Esophagus squamous epithelium (tissue), 5 donors: ENCODE data around the gene PDK4. TPM values are rescaled to one million over a fixed set of nuclear protein-coding genes. Genes with fewer than 3 reads are reported as not detected.

ENCODE experiments used
- DNase-seq: peaks from one replicate; lab custom pipeline; 2025; lab: John Stamatoyannopoulos, UW
- H3K27ac ChIP-seq, 4 donors: fragments of 200-600 bp; sonication (generic); one replicate each; pipeline ENCODE4 v1.5.1; 2016 to 2019; ENCODE audit warnings: mild to moderate bottlenecking in 1 of 4
- H3K27me3 ChIP-seq, 4 donors: fragments of 200-600 bp; sonication (generic); 1 replicate in 3 of 4; 2 replicates in 1 of 4; pipeline versions ENCODE4 v1.5.1 to v1.6.0; 2017 to 2021; ENCODE audit warnings: antibody characterized with exemption in 1 of 4
- H3K36me3 ChIP-seq, 3 donors: fragments of 200-600 bp; sonication (generic); one replicate each; pipeline ENCODE4 v1.5.1; 2016 to 2019
- H3K4me1 ChIP-seq, 3 donors: fragments of 200-600 bp; sonication (generic); one replicate each; pipeline ENCODE4 v1.5.1; 2017 to 2019
- H3K4me3 ChIP-seq, 4 donors: fragments of 200-600 bp; sonication (generic); 1 replicate in 3 of 4; 2 replicates in 1 of 4; pipeline ENCODE4 v1.5.1; 2016 to 2019; ENCODE audit warnings: mild to moderate bottlenecking in 2 of 4, moderate library complexity in 1 of 4
- H3K9me3 ChIP-seq, 3 donors: fragments of 200-600 bp; sonication (generic); one replicate each; pipeline ENCODE4 v1.5.1; 2016 to 2019
- POLR2A ChIP-seq, 4 donors: fragments of 450-650 bp; IDR thresholded peaks; one replicate each; pipeline ENCODE4 v1.6.1; 2017; ENCODE audit warnings: antibody characterized with exemption in 4 of 4, mild to moderate bottlenecking in 4 of 4, moderate library complexity in 3 of 4
- WGBS, 2 donors: methylation state at CpG; one replicate each; pipeline ENCODE4 v1.1.5; 2018; 5-methylcytosine and 5-hydroxymethylcytosine counted together
- intact Hi-C: fragments of 100-400 bp; cut with DNase I; formaldehyde crosslinking; loops from one replicate; pipeline ENCODE4 v1.15.0; 2022
- total RNA-seq, 4 donors: library from RNA; depleted of rRNA; stranded (reverse); fragments of >200 nt; gene quantifications; one replicate each; pipeline ENCODE4 v1.1.0, GENCODE V29; 2016
- TF ChIP-seq, protein P1 (sequence below), 6 experiments: fragments of 450-650 bp in 4 of 6; fragments of 200-600 bp in 2 of 6; sonication (generic) in 2 of 6; IDR thresholded peaks; one replicate each; pipeline ENCODE4 v1.5.1; 2016 to 2019; ENCODE audit warnings: antibody characterized with exemption in 6 of 6, mild to moderate bottlenecking in 4 of 6, moderate library complexity in 4 of 6
- donor health status: DM: yes; HTN: yes; CAD: no.

PDK4 gene
- total RNA-seq, 4 donors from 2014 or later: 4.1 to 129 (median 64.6) TPM

DNA sequence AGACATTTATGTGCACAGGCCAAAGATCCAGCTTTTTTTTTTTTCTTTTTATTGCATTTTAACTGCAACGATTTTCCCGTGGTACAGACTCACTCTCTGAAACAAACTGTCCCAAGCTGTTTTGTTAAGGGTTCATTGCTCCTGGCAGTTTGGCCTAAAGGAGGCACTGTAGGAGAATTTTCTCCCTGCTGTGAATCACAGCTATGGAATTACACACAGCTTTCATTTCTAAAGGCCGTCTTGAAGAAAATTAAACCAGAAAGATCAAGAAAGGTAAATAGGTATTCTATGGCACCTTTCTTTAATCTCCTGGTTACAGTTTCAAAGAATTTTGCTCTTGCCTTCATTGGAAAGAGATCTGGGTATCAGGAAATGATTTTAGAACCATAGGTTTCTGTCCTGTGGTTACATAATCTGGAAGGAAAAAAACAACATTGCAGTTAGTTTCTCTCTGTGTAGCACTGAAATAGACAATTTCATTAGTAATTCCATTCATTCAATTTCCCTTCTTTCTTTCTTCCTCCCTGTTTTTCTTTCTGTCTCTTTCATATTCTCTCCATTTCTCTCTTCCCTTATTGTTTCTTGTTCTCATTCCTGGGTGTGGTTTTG lies 51.2 kb downstream of the PDK4 start:
- H3K27me3 ChIP-seq: no peaks in the 10 kb centered on the region
- H3K4me1 ChIP-seq: peaks cover 7 to 54% (median 45%) of the 10 kb centered on the region in 3 donors
- DNase-seq: no peak
- intact Hi-C loops: no loop called here
- H3K4me3 ChIP-seq: peak overlapping the region in 3 of 4 donors; percentile 25 to 59 (median 32)
- H3K27ac ChIP-seq: peak overlapping the region; percentile 65 to 95 (median 83)
- no peaks in the 10 kb centered on the region for H3K36me3 ChIP-seq
- TF ChIP-seq, protein P1, sequence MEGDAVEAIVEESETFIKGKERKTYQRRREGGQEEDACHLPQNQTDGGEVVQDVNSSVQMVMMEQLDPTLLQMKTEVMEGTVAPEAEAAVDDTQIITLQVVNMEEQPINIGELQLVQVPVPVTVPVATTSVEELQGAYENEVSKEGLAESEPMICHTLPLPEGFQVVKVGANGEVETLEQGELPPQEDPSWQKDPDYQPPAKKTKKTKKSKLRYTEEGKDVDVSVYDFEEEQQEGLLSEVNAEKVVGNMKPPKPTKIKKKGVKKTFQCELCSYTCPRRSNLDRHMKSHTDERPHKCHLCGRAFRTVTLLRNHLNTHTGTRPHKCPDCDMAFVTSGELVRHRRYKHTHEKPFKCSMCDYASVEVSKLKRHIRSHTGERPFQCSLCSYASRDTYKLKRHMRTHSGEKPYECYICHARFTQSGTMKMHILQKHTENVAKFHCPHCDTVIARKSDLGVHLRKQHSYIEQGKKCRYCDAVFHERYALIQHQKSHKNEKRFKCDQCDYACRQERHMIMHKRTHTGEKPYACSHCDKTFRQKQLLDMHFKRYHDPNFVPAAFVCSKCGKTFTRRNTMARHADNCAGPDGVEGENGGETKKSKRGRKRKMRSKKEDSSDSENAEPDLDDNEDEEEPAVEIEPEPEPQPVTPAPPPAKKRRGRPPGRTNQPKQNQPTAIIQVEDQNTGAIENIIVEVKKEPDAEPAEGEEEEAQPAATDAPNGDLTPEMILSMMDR (IDR thresholded peaks at IDR 0.05): peak; percentile 22 to 75 (median 70)
- TF ChIP-seq POLR2A (IDR thresholded peaks at IDR 0.05): no peak
- 5 to 6% methylated on average over 3 of the region's 3 CpGs for WGBS, 2 donors
- H3K9me3 ChIP-seq: no peaks in the 10 kb centered on the region

DNA sequence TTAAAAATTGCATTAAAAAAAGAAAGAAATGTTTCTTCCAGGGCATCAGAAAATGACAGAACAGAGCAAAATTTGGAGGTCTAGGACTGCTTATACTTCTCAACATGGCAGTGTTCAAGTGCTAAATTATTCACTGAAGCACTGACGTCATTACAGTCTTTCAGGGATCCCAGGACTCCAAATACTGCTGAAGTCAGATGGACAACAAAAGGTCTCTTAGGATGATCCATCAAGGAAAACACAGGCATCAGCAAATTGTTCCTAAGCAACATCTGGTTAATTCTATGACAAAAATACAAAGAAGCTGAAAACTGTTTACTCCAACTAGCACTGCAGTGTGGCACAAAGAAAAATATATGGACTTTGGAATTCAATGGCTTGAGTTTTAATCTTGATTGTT lies 52.1 kb downstream of the PDK4 start:
- no peak for DNase-seq
- Histone ChIP-seq H3K4me3 (no peak overlapping the region), H3K27me3 (no peaks in the 10 kb centered on the region), H3K4me1 (peaks cover 0 to 45% (median 37%) of the 10 kb centered on the region in 3 donors), H3K36me3 (no peaks in the 10 kb centered on the region), H3K27ac (peak overlapping the region in 2 of 4 donors; percentile 88 to 95), H3K9me3 (no peaks in the 10 kb centered on the region)
- intact Hi-C loops: no loop called here
- 68 to 70% methylated on average over 1 of the region's 1 CpG for WGBS, 2 donors
- TF ChIP-seq, protein P1 (IDR thresholded peaks at IDR 0.05): no peak
- no peak for TF ChIP-seq POLR2A (IDR thresholded peaks at IDR 0.05)

DNA sequence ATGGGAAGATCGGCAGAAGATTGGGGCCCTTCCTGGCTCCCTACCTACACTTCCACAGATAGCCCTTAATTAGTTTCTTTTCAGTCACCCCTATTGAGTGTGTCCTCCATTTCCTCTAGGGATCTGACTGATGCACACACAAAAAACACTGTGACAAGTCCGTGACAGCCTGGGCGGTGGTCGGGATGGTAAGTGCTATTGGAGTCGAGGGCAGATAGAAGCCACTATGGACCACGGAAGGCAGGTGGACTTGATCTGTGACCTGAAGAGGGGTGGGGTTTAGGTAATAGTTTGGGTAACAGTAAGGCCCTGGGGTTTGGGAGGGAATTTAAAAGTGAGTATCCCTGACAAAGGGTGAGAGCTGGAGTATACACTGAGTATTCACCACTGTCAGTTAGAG lies 53.0 kb downstream of the PDK4 start:
- no peak overlapping the region for H3K27ac ChIP-seq
- no peak overlapping the region for H3K4me3 ChIP-seq
- H3K4me1 ChIP-seq: peaks cover 0 to 36% (median 29%) of the 10 kb centered on the region in 3 donors
- TF ChIP-seq, protein P1 (IDR thresholded peaks at IDR 0.05): no peak
- TF ChIP-seq POLR2A (IDR thresholded peaks at IDR 0.05): no peak
- no peak for DNase-seq
- no peaks in the 10 kb centered on the region for H3K36me3 ChIP-seq
- H3K27me3 ChIP-seq: no peaks in the 10 kb centered on the region
- intact Hi-C loops: no loop called here
- 92 to 95% methylated on average over 3 to 6 of the region's 6 CpGs for WGBS, 2 donors
- H3K9me3 ChIP-seq: no peaks in the 10 kb centered on the region

DNA sequence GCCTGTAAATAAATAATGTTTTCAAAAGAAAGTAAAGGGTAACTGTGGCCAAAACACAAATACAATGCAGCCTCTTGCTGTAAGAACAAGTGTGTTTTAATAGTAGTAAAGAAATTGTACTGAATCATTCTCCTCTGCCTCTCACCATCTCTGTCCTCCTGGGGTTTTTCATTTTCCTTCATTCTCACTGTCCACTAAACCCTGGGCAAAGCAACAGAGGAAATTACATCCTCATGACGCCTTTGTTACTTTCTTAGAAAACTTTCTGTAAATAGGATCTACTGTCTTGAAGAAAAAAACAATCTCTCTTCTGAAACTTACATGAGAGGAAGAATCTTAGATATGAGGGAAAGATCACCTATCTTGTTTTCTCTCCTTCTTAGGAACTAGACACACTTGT lies 56.0 kb downstream of the PDK4 start:
- Histone ChIP-seq H3K9me3 (no peaks in the 10 kb centered on the region), H3K27me3 (no peaks in the 10 kb centered on the region), H3K4me3 (no peak overlapping the region), H3K27ac (no peak overlapping the region), H3K4me1 (peaks cover 0 to 8% (median 3%) of the 10 kb centered on the region in 3 donors), H3K36me3 (no peaks in the 10 kb centered on the region)
- TF ChIP-seq POLR2A (IDR thresholded peaks at IDR 0.05): no peak
- TF ChIP-seq, protein P1 (IDR thresholded peaks at IDR 0.05): no peak
- intact Hi-C loops: no loop called here
- WGBS, 2 donors: 64 to 91% methylated on average over 1 of the region's 1 CpG
- no peak for DNase-seq

DNA sequence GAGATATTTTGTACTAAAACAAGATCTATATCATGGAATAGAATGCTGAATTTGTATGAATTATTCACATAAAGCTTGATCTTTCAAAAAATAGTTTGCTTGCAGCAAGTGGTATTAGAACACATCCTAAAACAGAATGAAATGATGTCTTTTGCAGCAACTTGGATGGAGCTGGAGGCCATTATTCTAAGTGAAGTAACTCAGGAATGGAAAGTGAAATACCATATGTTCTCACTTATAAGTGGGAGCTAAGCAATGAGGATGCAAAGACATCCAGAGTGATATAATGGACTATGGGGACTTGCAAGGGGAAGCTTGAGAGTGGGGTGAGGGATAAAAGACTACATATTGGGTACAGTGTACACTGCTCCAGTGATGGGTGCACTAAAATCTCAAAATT lies 56.9 kb downstream of the PDK4 start:
- peaks cover 0 to under 1% (median 0%) of the 10 kb centered on the region in 3 donors for H3K4me1 ChIP-seq
- H3K4me3 ChIP-seq: no peak overlapping the region
- no peak for DNase-seq
- no peaks in the 10 kb centered on the region for H3K27me3 ChIP-seq
- no peaks in the 10 kb centered on the region for H3K36me3 ChIP-seq
- H3K9me3 ChIP-seq: no peaks in the 10 kb centered on the region
- no peak overlapping the region for H3K27ac ChIP-seq
- TF ChIP-seq POLR2A (IDR thresholded peaks at IDR 0.05): no peak
- TF ChIP-seq, protein P1 (IDR thresholded peaks at IDR 0.05): no peak
- intact Hi-C loops: no loop called here
